Large intestine (tissue), 3 donors: ENCODE results near the gene TSC22D2. TPM values are rescaled to one million over a fixed set of nuclear protein-coding genes. Genes with fewer than 3 reads are reported as not detected.
"Not testable (repeated sequence)": the region's sequence is repeated elsewhere in the genome, so short reads cannot be mapped to it uniquely, and the experiment has no call there.

Experiments
- DNase-seq, 2 donors: peaks; one replicate each; pipeline versions ENCODE4 v3.0.0 to v3.0.0-alpha.2; 2013
- H3K27ac ChIP-seq: one replicate; pipeline ENCODE4 v1.5.1; 2013; ENCODE audit warnings: low read length
- H3K27me3 ChIP-seq: 2 replicates; pipeline ENCODE4 v1.6.1; 2013; ENCODE audit warnings: low read length; ENCODE audit not compliant: control insufficient read depth, insufficient read depth
- H3K36me3 ChIP-seq: 2 replicates; pipeline ENCODE4 v1.6.1; 2013; ENCODE audit warnings: low read length; ENCODE audit not compliant: control insufficient read depth, insufficient read depth
- H3K4me1 ChIP-seq: one replicate; pipeline ENCODE4 v1.6.1; 2013; ENCODE audit warnings: low read length; ENCODE audit not compliant: control insufficient read depth, insufficient read depth
- H3K4me3 ChIP-seq: one replicate; pipeline ENCODE4 v1.5.1; 2013; ENCODE audit warnings: low read length
- H3K9me3 ChIP-seq: one replicate; pipeline ENCODE4 v1.6.1; 2013; ENCODE audit warnings: mild to moderate bottlenecking, low read depth, low read length, moderate library complexity; ENCODE audit not compliant: control insufficient read depth
- WGBS: methylation state at CpG from one replicate; pipeline ENCODE4 v1.1.5; 2013; ENCODE audit warnings: low lambda C conversion rate; ENCODE audit not compliant: insufficient coverage; 5-methylcytosine and 5-hydroxymethylcytosine counted together
- polyA plus RNA-seq: library from polyadenylated mRNA; unstranded; fragments of 120-200 nt; gene quantifications from one replicate; pipeline ENCODE4 v1.2.1, GENCODE V29; 2013

Gene TSC22D2
- polyA plus RNA-seq, 1 donor, result 45.0 TPM

GRCh38 chr3:150458001-150458400, 49.9 kb downstream of the TSC22D2 start:
- H3K27ac ChIP-seq, result no peak overlapping the region
- H3K27me3 ChIP-seq, result no peaks in the 10 kb centered on the region
- H3K4me1 ChIP-seq, result no peaks in the 10 kb centered on the region
- H3K36me3 ChIP-seq, result peaks cover 12% of the 10 kb centered on the region
- no peak overlapping the region for H3K4me3 ChIP-seq
- no peaks in the 10 kb centered on the region for H3K9me3 ChIP-seq
- WGBS, result 82% methylated on average over 3 of the region's 3 CpGs
- no peak for DNase-seq

GRCh38 chr3:150460484-150460883, 52.4 kb downstream of the TSC22D2 start:
- Histone ChIP-seq H3K27me3 (no peaks in the 10 kb centered on the region), H3K27ac (no peak overlapping the region), H3K9me3 (no peaks in the 10 kb centered on the region), H3K4me3 (no peak overlapping the region), H3K4me1 (no peaks in the 10 kb centered on the region), H3K36me3 (peaks cover 12% of the 10 kb centered on the region)
- DNase-seq, result no peak
- 33% methylated on average over 1 of the region's 1 CpG for WGBS

GRCh38 chr3:150461399-150461798, 53.3 kb downstream of the TSC22D2 start:
- Histone ChIP-seq H3K27me3 (no peaks in the 10 kb centered on the region), H3K4me3 (no peak overlapping the region), H3K36me3 (peaks cover 12% of the 10 kb centered on the region), H3K9me3 (no peaks in the 10 kb centered on the region), H3K4me1 (no peaks in the 10 kb centered on the region), H3K27ac (no peak overlapping the region)
- WGBS, result 93% methylated on average over 3 of the region's 4 CpGs
- no peak for DNase-seq

GRCh38 chr3:150462108-150462507, 54.0 kb downstream of the TSC22D2 start:
- Histone ChIP-seq H3K4me3 (no peak overlapping the region), H3K27me3 (no peaks in the 10 kb centered on the region), H3K27ac (no peak overlapping the region), H3K4me1 (no peaks in the 10 kb centered on the region), H3K9me3 (no peaks in the 10 kb centered on the region), H3K36me3 (peaks cover 12% of the 10 kb centered on the region)
- no CpG with 5 or more reads among the region's 1 CpG for WGBS
- no peak for DNase-seq

GRCh38 chr3:150464684-150465083, 56.6 kb downstream of the TSC22D2 start:
- WGBS, result 87% methylated on average over 2 of the region's 2 CpGs
- H3K36me3 ChIP-seq, result no peaks in the 10 kb centered on the region
- no peaks in the 10 kb centered on the region for H3K9me3 ChIP-seq
- DNase-seq, result no peak
- no peaks in the 10 kb centered on the region for H3K27me3 ChIP-seq
- H3K27ac ChIP-seq, result no peak overlapping the region
- peaks cover 5% of the 10 kb centered on the region for H3K4me1 ChIP-seq
- H3K4me3 ChIP-seq, result no peak overlapping the region

- WGBS, result no CpG with 5 or more reads among the region's 1 CpG
- H3K4me3 ChIP-seq, result no peak overlapping the region
- DNase-seq, result no peak
These were observed 59.3 kb downstream of the TSC22D2 start for GRCh38 chr3:150467381-150467780.

GRCh38 chr3:150469031-150469930, 61.2 kb downstream of the TSC22D2 start:
- WGBS, result 93% methylated on average over 3 of the region's 15 CpGs

More at GRCh38 chr3:150467381-150467780, 59.3 kb downstream of the TSC22D2 start:
- no peaks in the 10 kb centered on the region for H3K9me3 ChIP-seq
- no peaks in the 10 kb centered on the region for H3K27me3 ChIP-seq
- H3K27ac ChIP-seq, result no peak overlapping the region
- no peaks in the 10 kb centered on the region for H3K36me3 ChIP-seq
- peaks cover 19% of the 10 kb centered on the region for H3K4me1 ChIP-seq

GRCh38 chr3:150469931-150470740, 62.0 kb downstream of the TSC22D2 start:
- Histone ChIP-seq H3K4me3 (no peak overlapping the region), H3K27me3 (no peaks in the 10 kb centered on the region), H3K9me3 (no peaks in the 10 kb centered on the region), H3K27ac (peak overlapping the region; percentile 83), H3K36me3 (no peaks in the 10 kb centered on the region), H3K4me1 (peaks cover 19% of the 10 kb centered on the region)
- peak; percentile 25 to 61 for DNase-seq
- 100% methylated on average over 1 of the region's 7 CpGs for WGBS

More at GRCh38 chr3:150469031-150469930, 61.2 kb downstream of the TSC22D2 start:
- Histone ChIP-seq H3K27ac (peak overlapping the region; percentile 83), H3K27me3 (no peaks in the 10 kb centered on the region), H3K4me1 (peaks cover 19% of the 10 kb centered on the region), H3K36me3 (no peaks in the 10 kb centered on the region), H3K4me3 (no peak overlapping the region), H3K9me3 (no peaks in the 10 kb centered on the region)
- DNase-seq, result peak; percentile 86 to 91

- no peak for DNase-seq
- H3K27ac ChIP-seq, result peak overlapping the region; percentile 43
- H3K36me3 ChIP-seq, result no peaks in the 10 kb centered on the region
- peaks cover 19% of the 10 kb centered on the region for H3K4me1 ChIP-seq
- H3K4me3 ChIP-seq, result no peak overlapping the region
- no peaks in the 10 kb centered on the region for H3K27me3 ChIP-seq
- H3K9me3 ChIP-seq, result no peaks in the 10 kb centered on the region
- no CpG with 5 or more reads among the region's 1 CpG for WGBS
These were observed 64.3 kb downstream of the TSC22D2 start for GRCh38 chr3:150472421-150472820.

- H3K4me3 ChIP-seq, H3K9me3 ChIP-seq, H3K36me3 ChIP-seq, DNase-seq, H3K27ac ChIP-seq, H3K27me3 ChIP-seq: not testable (repeated sequence)
- peaks cover 19% of the 10 kb centered on the region for H3K4me1 ChIP-seq
- no CpG with 5 or more reads among the region's 8 CpGs for WGBS
These were observed 65.1 kb downstream of the TSC22D2 start for GRCh38 chr3:150473161-150473560.
